H1 (cell line): Measurements from ENCODE around the gene MXD4. TPM values are rescaled to one million over a fixed set of nuclear protein-coding genes. Genes with fewer than 3 reads are reported as not detected.

Experiments
- CTCF ChIA-PET: fragments of 300-600 bp; sonication (Branson Sonifier 250); formaldehyde crosslinking; loops from one replicate; lab custom pipeline; 2021; ENCODE audit not compliant: partially characterized antibody; lab: Charles Lee
- POLR2A ChIA-PET: fragments of 300-600 bp; sonication (Branson Sonifier 250); formaldehyde crosslinking; loops from one replicate; lab custom pipeline; 2021; ENCODE audit warnings: inconsistent platforms; ENCODE audit not compliant: partially characterized antibody; lab: Charles Lee
- DNase-seq, 2 experiments: peaks; one replicate each; pipeline versions ENCODE4 v3.0.0 to v3.0.0-alpha.2; 2010 to 2022; ENCODE audit warnings: low spot score in 2 of 2, low read depth in 1 of 2, mixed read lengths in 1 of 2
- FAIRE-seq: peaks from 2 replicates; lab custom pipeline; 2011; peaks lifted over from hg19 to GRCh38; lab: Jason Lieb, UNC
- H2AFZ ChIP-seq: 2 replicates; pipeline ENCODE4 v1.8.1; 2012; ENCODE audit warnings: low read length, inconsistent platforms
- H2AK5ac ChIP-seq: 2 replicates; pipeline ENCODE4 v1.6.1; 2013; ENCODE audit warnings: low read depth, low read length
- H2BK120ac ChIP-seq: replicated peaks from 2 replicates; pipeline ENCODE3; 2013; ENCODE audit warnings: low read depth, low read length, inconsistent platforms
- H2BK12ac ChIP-seq: 2 replicates; pipeline ENCODE4 v1.6.1; 2013; ENCODE audit warnings: low read depth, low read length
- H2BK15ac ChIP-seq: 2 replicates; pipeline ENCODE4 v1.6.1; 2013; ENCODE audit warnings: low read length
- H2BK20ac ChIP-seq: 2 replicates; pipeline ENCODE4 v1.6.1; 2013; ENCODE audit warnings: low read length
- H2BK5ac ChIP-seq: 2 replicates; pipeline ENCODE4 v1.6.1; 2013; ENCODE audit warnings: low read depth, low read length
- H3K14ac ChIP-seq: 2 replicates; pipeline ENCODE4 v1.6.1; 2013; ENCODE audit warnings: inconsistent platforms; ENCODE audit not compliant: insufficient read length
- H3K18ac ChIP-seq: 2 replicates; pipeline ENCODE4 v1.6.1; 2013; ENCODE audit warnings: low read length; ENCODE audit errors: extremely low read depth
- H3K23ac ChIP-seq: 2 replicates; pipeline ENCODE4 v1.6.1; 2013; ENCODE audit warnings: inconsistent platforms; ENCODE audit not compliant: insufficient read length
- H3K23me2 ChIP-seq: 2 replicates; pipeline ENCODE4 v1.6.1; 2013; ENCODE audit warnings: low read depth, low read length
- H3K27ac ChIP-seq: 2 replicates; pipeline ENCODE4 v1.6.1; 2011; ENCODE audit warnings: low read depth, low read length, inconsistent platforms
- H3K27me3 ChIP-seq, 4 experiments: replicated peaks in 1 of 4; 1 replicate in 1 of 4; 2 replicates in 3 of 4; pipeline versions ENCODE4 v1.6.1 to v1.8.1; 2011 to 2013; ENCODE audit warnings: low read length in 3 of 4, mild to moderate bottlenecking in 3 of 4, inconsistent platforms in 2 of 4, mixed read lengths in 2 of 4, moderate library complexity in 1 of 4; ENCODE audit not compliant: control insufficient read depth in 3 of 4, insufficient read depth in 3 of 4; ENCODE audit errors: extremely low read depth in 1 of 4
- H3K36me3 ChIP-seq, 4 experiments: 2 replicates each; pipeline versions ENCODE4 v1.6.1 to v1.8.1; 2011 to 2013; ENCODE audit warnings: mild to moderate bottlenecking in 4 of 4, low read length in 3 of 4, moderate library complexity in 2 of 4, control low read depth in 1 of 4, inconsistent platforms in 1 of 4; ENCODE audit not compliant: insufficient read depth in 4 of 4, control insufficient read depth in 2 of 4
- H3K4ac ChIP-seq: replicated peaks from 2 replicates; pipeline ENCODE3; 2013; ENCODE audit warnings: low read length, low read depth, mixed read lengths, inconsistent platforms; ENCODE audit not compliant: insufficient read length
- H3K4me1 ChIP-seq, 4 experiments: replicated peaks in 1 of 4; 1 replicate in 1 of 4; 2 replicates in 3 of 4; pipeline versions ENCODE4 v1.6.1 to v1.8.1; 2011 to 2013; ENCODE audit warnings: low read length in 3 of 4, inconsistent platforms in 2 of 4, mixed read lengths in 1 of 4; ENCODE audit not compliant: insufficient read depth in 4 of 4, control insufficient read depth in 3 of 4
- H3K4me2 ChIP-seq, 2 experiments: 2 replicates each; pipeline versions ENCODE4 v1.6.1 to v1.8.1; 2011 to 2013; ENCODE audit warnings: low read depth in 2 of 2, low read length in 2 of 2, control low read depth in 1 of 2, inconsistent platforms in 1 of 2, mild to moderate bottlenecking in 1 of 2; ENCODE audit not compliant: insufficient read depth in 1 of 2
- H3K4me3 ChIP-seq, 4 experiments: fragments of 200-600, 300-600 bp in 1 of 4; sonication (generic), shearing (Covaris generic), sonication (Bioruptor Twin) in 1 of 4; 2 replicates each; pipeline versions ENCODE4 v1.5.1 to v1.8.1; 2011 to 2016; ENCODE audit warnings: low read length in 4 of 4, low read depth in 3 of 4, control low read depth in 2 of 4, inconsistent platforms in 2 of 4, mild to moderate bottlenecking in 2 of 4, mixed read lengths in 1 of 4, moderate library complexity in 1 of 4; ENCODE audit not compliant: insufficient read depth in 2 of 4; ENCODE audit errors: extremely low read depth in 1 of 4
- H3K56ac ChIP-seq: replicated peaks from 2 replicates; pipeline ENCODE3; 2013; ENCODE audit warnings: low read depth, mild to moderate bottlenecking, mixed read lengths, low read length, inconsistent platforms; ENCODE audit not compliant: insufficient read length
- H3K79me1 ChIP-seq: 2 replicates; pipeline ENCODE4 v1.6.1; 2013; ENCODE audit warnings: low read depth, low read length, control low read depth
- H3K79me2 ChIP-seq, 2 experiments: 2 replicates each; pipeline versions ENCODE4 v1.6.1 to v1.8.1; 2012 to 2013; ENCODE audit warnings: low read length in 2 of 2, mild to moderate bottlenecking in 2 of 2, inconsistent platforms in 1 of 2; ENCODE audit not compliant: insufficient read depth in 2 of 2, control insufficient read depth in 1 of 2
- H3K9ac ChIP-seq, 4 experiments: replicated peaks in 1 of 4; 1 replicate in 1 of 4; 2 replicates in 3 of 4; pipeline versions ENCODE4 v1.6.1 to v1.8.1; 2011 to 2013; ENCODE audit warnings: low read depth in 3 of 4, low read length in 3 of 4, control low read depth in 2 of 4, mild to moderate bottlenecking in 2 of 4, moderate library complexity in 2 of 4, inconsistent platforms in 1 of 4; ENCODE audit errors: extremely low read depth in 1 of 4
- H3K9me3 ChIP-seq, 2 experiments: 2 replicates each; pipeline versions ENCODE4 v1.6.1 to v1.8.1; 2012 to 2013; ENCODE audit warnings: mild to moderate bottlenecking in 2 of 2, moderate library complexity in 2 of 2, control low read depth in 1 of 2, inconsistent platforms in 1 of 2, low read depth in 1 of 2, low read length in 1 of 2, mixed read lengths in 1 of 2; ENCODE audit not compliant: insufficient read depth in 2 of 2
- H4K20me1 ChIP-seq, 2 experiments: replicated peaks in 1 of 2; 2 replicates each; pipeline versions ENCODE3 to v1.8.1; 2011 to 2013; ENCODE audit warnings: inconsistent platforms in 2 of 2, low read length in 2 of 2, mild to moderate bottlenecking in 1 of 2; ENCODE audit not compliant: insufficient read depth in 2 of 2, control insufficient read depth in 1 of 2
- H4K5ac ChIP-seq: 2 replicates; pipeline ENCODE4 v1.6.1; 2013; ENCODE audit warnings: low read length, low read depth, mixed read lengths, inconsistent platforms; ENCODE audit not compliant: insufficient read length
- H4K8ac ChIP-seq: 2 replicates; pipeline ENCODE4 v1.8.0; 2013; ENCODE audit warnings: mild to moderate bottlenecking, moderate library complexity, low read length, inconsistent platforms; ENCODE audit not compliant: insufficient read depth; ENCODE audit errors: extremely low read depth
- H4K91ac ChIP-seq: replicated peaks from 2 replicates; pipeline ENCODE3; 2013; ENCODE audit warnings: low read length, mixed read lengths, inconsistent platforms; ENCODE audit not compliant: insufficient read length
- BACH1 ChIP-seq: IDR thresholded peaks from 2 replicates; pipeline ENCODE4 v1.6.1; 2012; ENCODE audit warnings: low read length, improper control_type of control experiment
- BRCA1 ChIP-seq: IDR thresholded peaks from 2 replicates; pipeline ENCODE4 v1.6.1; 2012; ENCODE audit warnings: low read depth, low read length, improper control_type of control experiment
- CEBPB ChIP-seq: IDR thresholded peaks from 2 replicates; pipeline ENCODE4 v1.6.1; 2012; ENCODE audit warnings: low read depth, low read length
- CHD1 ChIP-seq: IDR thresholded peaks from 2 replicates; pipeline ENCODE4 v1.6.1; 2012; ENCODE audit warnings: low read depth, low read length, improper control_type of control experiment
- CREB1 ChIP-seq: IDR thresholded peaks from 2 replicates; pipeline ENCODE4 v1.6.1; 2012; ENCODE audit warnings: inconsistent platforms
- JUND ChIP-seq: IDR thresholded peaks from 2 replicates; pipeline ENCODE4 v1.6.1; 2011; ENCODE audit warnings: mild to moderate bottlenecking, improper control_type of control experiment, low read length
- MAX ChIP-seq: IDR thresholded peaks from 2 replicates; pipeline ENCODE4 v1.6.1; 2012; ENCODE audit warnings: inconsistent platforms
- POU5F1 ChIP-seq: IDR thresholded peaks from 2 replicates; pipeline ENCODE4 v1.6.1; 2011; ENCODE audit warnings: low read depth, mild to moderate bottlenecking, low read length, moderate library complexity
- TEAD4 ChIP-seq: IDR thresholded peaks from 2 replicates; pipeline ENCODE4 v1.6.1; 2012; ENCODE audit warnings: low read depth, low read length, inconsistent platforms, mixed read lengths
- ZNF274 ChIP-seq: IDR thresholded peaks from 2 replicates; pipeline ENCODE4 v1.7.0; 2012; ENCODE audit warnings: low read length, borderline replicate concordance; ENCODE audit errors: extremely low read depth
- WGBS, 2 experiments: shearing (Covaris generic) in 1 of 2; methylation state at CpG; one replicate each; pipeline versions ENCODE4 v1.1.6 to v1.1.7; 2013 to 2015; ENCODE audit warnings: low lambda C conversion rate in 2 of 2, mixed read lengths in 2 of 2, inconsistent platforms in 1 of 2, low coverage in 1 of 2, missing lambda C conversion rate in 1 of 2; ENCODE audit not compliant: insufficient replicate concordance in 2 of 2, insufficient coverage in 1 of 2, insufficient read length in 1 of 2; ENCODE audit errors: extremely low coverage in 1 of 2, missing lambda C conversion rate in 1 of 2; 5-methylcytosine and 5-hydroxymethylcytosine counted together
- polyA plus RNA-seq, 7 experiments: library from polyadenylated mRNA; depleted of rRNA in 3 of 7; stranded (reverse) in 5 of 7; unstranded in 2 of 7; fragments of >200 nt in 5 of 7; fragments of 200-250 nt in 2 of 7; gene quantifications; 1 replicate in 5 of 7; 2 replicates in 1 of 7; 4 replicates in 1 of 7; pipeline versions ENCODE4 v1.2.1 to v1.2.3, GENCODE V29; 2011 to 2013; ENCODE audit warnings: missing spikeins in 2 of 7, mixed read lengths in 2 of 7
- total RNA-seq: library from RNA; stranded (reverse); fragmentation: NEBNext Ultra II Directional; extraction: Animal tissue kit (Norgen Biotek cat#: 25700); gene quantifications from 2 replicates; pipeline ENCODE4 v1.2.1, GENCODE V29; 2021

Gene MXD4
- total and polyA plus RNA-seq, 2 of the 8 experiments (the other 6 are each of a cell fraction or from before 2014, with no cell fraction given): 18.0 to 20.8 TPM

- Histone ChIP-seq H4K91ac (no peak overlapping the region), H3K23ac (no peak overlapping the region), H3K4me1 (peaks cover 0 to 10% (median 7%) of the 10 kb centered on the region in 4 experiments; a peak in 5 of 7 replicates), H3K4me2 (no peak overlapping the region), H2BK12ac (peak overlapping the region; percentile 84; the same call in 1 of the 2 replicates), H2BK15ac (no peak overlapping the region; the same call in 1 of the 2 replicates), H4K20me1 (peaks cover 0 to 1% of the 10 kb centered on the region in 2 experiments), H3K4ac (peak overlapping the region; percentile 13), H3K79me2 (no peaks in the 10 kb centered on the region), H2AFZ (no peak overlapping the region), H3K27ac (no peak overlapping the region), H4K5ac (no peak overlapping the region), H3K9ac (no peak overlapping the region), H3K27me3 (no peaks in the 10 kb centered on the region), H3K23me2 (no peaks in the 10 kb centered on the region), H2AK5ac (peak overlapping the region; percentile 70; the same call in 1 of the 2 replicates), H3K36me3 (no peaks in the 10 kb centered on the region), H3K79me1 (no peaks in the 10 kb centered on the region), H2BK5ac (no peak overlapping the region; the same call in 1 of the 2 replicates), H3K9me3 (no peaks in the 10 kb centered on the region), H3K18ac (no peak overlapping the region), H3K14ac (no peak overlapping the region), H2BK20ac (0 out of 2 replicates have a peak overlapping the region, but pooled peaks have one; percentile 23), H2BK120ac (no peak overlapping the region), H3K4me3 (no peak overlapping the region; a peak in 1 of 8 replicates), H3K56ac (no peak overlapping the region), H4K8ac (no peak overlapping the region)
- CTCF ChIA-PET: interaction anchor here (1.5 kb wide), 1 partner anchor 22 kb away, joined by 4 read pairs; no protein-coding TSS in a partner anchor
- POLR2A ChIA-PET: no interaction called here
- 85% methylated on average over 22 of the region's 25 CpGs; no CpG with 5 or more reads in 1 of the 2 experiments for WGBS, 2 experiments
- DNase-seq: no peak
- FAIRE-seq: no peak
- TF ChIP-seq MAX (no peak), CREB1 (no peak), BRCA1 (no peak), ZNF274 (no peak), POU5F1 (no peak), JUND (no peak), BACH1 (no peak), CEBPB (no peak), TEAD4 (no peak), CHD1 (no peak)
These were observed 10.3 kb upstream of the MXD4 start for GRCh38 chr4:2272026-2272827.
